ENCODE measurements around the gene ZNF548. TPM values are rescaled to one million over a fixed set of nuclear protein-coding genes. Genes with fewer than 3 reads are reported as not detected.

Gene ZNF548
- total RNA-seq, 1 experiment from 2014 or later = 18.0 TPM

DNA sequence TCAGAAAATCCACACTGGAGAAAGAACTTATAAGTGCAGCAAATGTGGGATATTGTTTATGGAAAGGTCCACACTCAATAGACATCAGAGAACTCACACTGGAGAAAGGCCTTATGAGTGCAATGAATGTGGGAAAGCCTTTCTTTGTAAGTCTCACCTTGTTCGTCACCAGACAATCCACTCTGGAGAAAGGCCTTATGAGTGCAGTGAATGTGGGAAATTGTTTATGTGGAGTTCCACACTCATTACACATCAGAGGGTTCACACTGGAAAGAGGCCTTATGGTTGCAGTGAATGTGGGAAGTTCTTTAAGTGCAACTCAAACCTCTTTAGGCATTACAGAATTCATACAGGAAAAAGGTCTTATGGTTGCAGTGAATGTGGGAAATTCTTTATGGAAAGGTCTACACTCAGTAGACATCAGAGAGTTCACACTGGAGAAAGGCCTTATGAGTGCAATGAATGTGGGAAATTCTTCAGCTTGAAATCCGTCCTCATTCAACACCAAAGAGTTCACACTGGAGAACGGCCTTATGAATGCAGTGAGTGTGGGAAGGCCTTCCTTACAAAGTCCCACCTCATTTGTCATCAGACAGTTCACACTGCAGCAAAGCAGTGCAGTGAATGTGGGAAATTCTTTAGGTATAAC is 12.0 kb upstream of the ZNF548 start:
- no TSS peak for BruUV-seq (replicated peaks)
- peaks cover 42% of the 10 kb centered on the region for H3K9me3 ChIP-seq (ENCODE audit: insufficient read depth, low read depth)
- no peaks in the 10 kb centered on the region for H3K9me2 ChIP-seq (ENCODE audit: insufficient read depth)
- intact Hi-C loops (cut with micrococcal nuclease; ENCODE audit: unreplicated experiment) = no loop called here
- H3K4me1 ChIP-seq (replicated peaks; ENCODE audit: insufficient read depth) = no peaks in the 10 kb centered on the region
- POLR2A ChIA-PET (ENCODE audit: unreplicated experiment) = no interaction called here
- no peak overlapping the region for H3K4me2 ChIP-seq
- no peaks in the 10 kb centered on the region for H4K20me1 ChIP-seq (ENCODE audit: insufficient read depth)
- TF ChIP-seq, protein P1, sequence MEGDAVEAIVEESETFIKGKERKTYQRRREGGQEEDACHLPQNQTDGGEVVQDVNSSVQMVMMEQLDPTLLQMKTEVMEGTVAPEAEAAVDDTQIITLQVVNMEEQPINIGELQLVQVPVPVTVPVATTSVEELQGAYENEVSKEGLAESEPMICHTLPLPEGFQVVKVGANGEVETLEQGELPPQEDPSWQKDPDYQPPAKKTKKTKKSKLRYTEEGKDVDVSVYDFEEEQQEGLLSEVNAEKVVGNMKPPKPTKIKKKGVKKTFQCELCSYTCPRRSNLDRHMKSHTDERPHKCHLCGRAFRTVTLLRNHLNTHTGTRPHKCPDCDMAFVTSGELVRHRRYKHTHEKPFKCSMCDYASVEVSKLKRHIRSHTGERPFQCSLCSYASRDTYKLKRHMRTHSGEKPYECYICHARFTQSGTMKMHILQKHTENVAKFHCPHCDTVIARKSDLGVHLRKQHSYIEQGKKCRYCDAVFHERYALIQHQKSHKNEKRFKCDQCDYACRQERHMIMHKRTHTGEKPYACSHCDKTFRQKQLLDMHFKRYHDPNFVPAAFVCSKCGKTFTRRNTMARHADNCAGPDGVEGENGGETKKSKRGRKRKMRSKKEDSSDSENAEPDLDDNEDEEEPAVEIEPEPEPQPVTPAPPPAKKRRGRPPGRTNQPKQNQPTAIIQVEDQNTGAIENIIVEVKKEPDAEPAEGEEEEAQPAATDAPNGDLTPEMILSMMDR (conservative IDR thresholded peaks at IDR 0.05) = no peak
- TF ChIP-seq EZH2 (IDR thresholded peaks at IDR 0.05; ENCODE audit: low read depth) = no peak
- H3K27ac ChIP-seq = no peak overlapping the region
- H3K4me3 ChIP-seq = no peak overlapping the region
- CTCF ChIA-PET = no interaction called here
- H3K27me3 ChIP-seq (ENCODE audit: insufficient read depth, low read depth) = no peaks in the 10 kb centered on the region; the same call in 1 of the 2 replicates
- H3K36me3 ChIP-seq (ENCODE audit: low read depth) = peaks cover 25% of the 10 kb centered on the region
- no peaks in the 10 kb centered on the region for H3K79me2 ChIP-seq (ENCODE audit: low read depth)
- no peaks in the 10 kb centered on the region for H3F3A ChIP-seq (ENCODE audit: insufficient read depth, low read depth)
- no peak overlapping the region for H2AFZ ChIP-seq
- no peak for DNase-seq

DNA sequence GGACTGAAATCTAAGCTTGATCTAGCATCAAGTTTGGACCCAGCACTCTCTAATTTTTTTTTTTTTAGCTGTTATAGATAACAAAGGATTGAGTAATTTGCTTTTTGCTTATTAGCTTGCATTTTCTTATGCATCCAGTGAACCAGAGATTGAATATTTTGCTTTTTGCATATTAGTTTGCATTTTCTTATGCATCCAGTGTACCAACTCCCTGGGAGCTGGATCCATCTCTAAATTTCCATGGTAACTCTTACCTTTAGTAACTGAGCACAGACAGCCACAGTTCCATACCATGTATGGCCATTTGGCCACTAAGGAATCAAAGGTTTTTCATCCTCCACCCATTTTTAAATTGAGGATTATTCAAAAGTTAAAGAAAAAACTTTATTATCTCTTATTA is 8.7 kb upstream of the ZNF548 start:
- no peak overlapping the region for H2AFZ ChIP-seq
- H3K4me3 ChIP-seq = no peak overlapping the region
- H3K27ac ChIP-seq = no peak overlapping the region
- POLR2A ChIA-PET (ENCODE audit: unreplicated experiment) = no interaction called here
- H3K27me3 ChIP-seq (ENCODE audit: insufficient read depth, low read depth) = no peaks in the 10 kb centered on the region; the same call in 1 of the 2 replicates
- no peak for DNase-seq
- intact Hi-C loops (cut with micrococcal nuclease; ENCODE audit: unreplicated experiment) = no loop called here
- no peaks in the 10 kb centered on the region for H3F3A ChIP-seq (ENCODE audit: insufficient read depth, low read depth)
- no peaks in the 10 kb centered on the region for H4K20me1 ChIP-seq (ENCODE audit: insufficient read depth)
- H3K9me2 ChIP-seq (ENCODE audit: insufficient read depth) = no peaks in the 10 kb centered on the region
- TF ChIP-seq, protein P1 (conservative IDR thresholded peaks at IDR 0.05) = no peak
- TF ChIP-seq EZH2 (IDR thresholded peaks at IDR 0.05; ENCODE audit: low read depth) = no peak
- H3K4me1 ChIP-seq (replicated peaks; ENCODE audit: insufficient read depth) = no peaks in the 10 kb centered on the region
- H3K9me3 ChIP-seq (ENCODE audit: insufficient read depth, low read depth) = peaks cover 33% of the 10 kb centered on the region
- no peaks in the 10 kb centered on the region for H3K79me2 ChIP-seq (ENCODE audit: low read depth)
- CTCF ChIA-PET = no interaction called here
- H3K36me3 ChIP-seq (ENCODE audit: low read depth) = no peaks in the 10 kb centered on the region
- BruUV-seq (replicated peaks) = no TSS peak
- H3K4me2 ChIP-seq = no peak overlapping the region

DNA sequence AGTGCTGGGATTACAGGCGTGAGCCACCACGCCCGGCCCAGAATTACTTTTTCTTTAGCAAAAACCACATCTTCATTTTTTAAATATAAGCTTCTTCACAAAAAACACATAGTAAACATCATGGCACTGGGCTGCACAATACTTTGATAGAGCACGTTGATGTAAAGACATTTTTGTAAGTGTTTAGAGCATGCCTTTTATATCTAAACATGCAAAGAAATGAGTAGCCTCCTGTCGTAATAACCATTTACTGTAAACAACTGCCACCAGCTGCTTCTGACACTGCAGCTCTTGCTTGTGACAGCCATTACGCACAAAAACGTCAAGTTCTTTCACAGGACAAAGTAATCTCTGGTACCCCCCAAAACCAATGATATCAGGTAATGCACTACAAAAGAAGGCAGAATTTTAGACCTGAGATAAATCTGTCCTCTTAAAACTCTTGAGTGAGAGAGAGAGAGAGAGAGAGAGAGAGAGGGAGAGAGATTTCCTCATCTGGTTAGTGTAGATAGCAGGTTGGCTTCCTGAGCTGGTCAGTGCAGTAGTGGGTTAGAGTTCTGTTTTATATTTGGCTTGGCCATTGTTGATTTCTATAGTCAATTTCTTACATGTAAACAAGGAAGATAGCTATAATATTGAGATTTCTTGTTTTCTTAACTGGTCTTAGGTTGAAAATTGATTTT is 6.7 kb upstream of the ZNF548 start:
- BruUV-seq (replicated peaks) = no TSS peak
- Histone ChIP-seq H3K27ac (no peak overlapping the region), H3K4me2 (no peak overlapping the region), H3K9me2 (ENCODE audit: insufficient read depth) (no peaks in the 10 kb centered on the region), H4K20me1 (ENCODE audit: insufficient read depth) (no peaks in the 10 kb centered on the region), H3K27me3 (ENCODE audit: insufficient read depth, low read depth) (no peaks in the 10 kb centered on the region; the same call in 1 of the 2 replicates), H3K4me1 (replicated peaks; ENCODE audit: insufficient read depth) (no peaks in the 10 kb centered on the region), H3K9me3 (ENCODE audit: insufficient read depth, low read depth) (peaks cover 16% of the 10 kb centered on the region), H3K36me3 (ENCODE audit: low read depth) (no peaks in the 10 kb centered on the region), H2AFZ (0 out of 2 replicates have a peak overlapping the region, but pooled peaks have one; percentile 9), H3K4me3 (no peak overlapping the region), H3F3A (ENCODE audit: insufficient read depth, low read depth) (no peaks in the 10 kb centered on the region), H3K79me2 (ENCODE audit: low read depth) (no peaks in the 10 kb centered on the region)
- TF ChIP-seq, protein P1 (conservative IDR thresholded peaks at IDR 0.05) = no peak
- TF ChIP-seq EZH2 (IDR thresholded peaks at IDR 0.05; ENCODE audit: low read depth) = no peak
- ChIA-PET POLR2A (ENCODE audit: unreplicated experiment) (no interaction called here), CTCF (no interaction called here)
- intact Hi-C loops (cut with micrococcal nuclease; ENCODE audit: unreplicated experiment) = no loop called here
- DNase-seq = no peak

Measured in PC-9 (cell line).